KMS-11 (cell line): ENCODE data around the gene ABI3BP.

ENCODE experiments used
- H2AFZ ChIP-seq: fragments of 200-600 bp; sonication (generic); 2 replicates; pipeline ENCODE4 v1.6.1; 2016; ENCODE audit warnings: antibody characterized with exemption, mixed run types, low read depth
- H3K27ac ChIP-seq: fragments of 200-600 bp; sonication (generic); 2 replicates; pipeline ENCODE4 v1.6.1; 2016; ENCODE audit warnings: mild to moderate bottlenecking, mixed run types
- H3K27me3 ChIP-seq: fragments of 200-600 bp; sonication (generic); 2 replicates; pipeline ENCODE4 v1.6.1; 2017; ENCODE audit warnings: mild to moderate bottlenecking, low read depth, mixed run types, moderate library complexity; ENCODE audit not compliant: insufficient read depth
- H3K36me3 ChIP-seq: fragments of 200-600 bp; sonication (generic); 2 replicates; pipeline ENCODE4 v1.6.1; 2017; ENCODE audit warnings: mild to moderate bottlenecking, mixed run types; ENCODE audit not compliant: insufficient read depth
- H3K4me1 ChIP-seq: fragments of 200-600 bp; sonication (generic); 2 replicates; pipeline ENCODE4 v1.6.1; 2016; ENCODE audit warnings: mild to moderate bottlenecking, low read depth, mixed run types; ENCODE audit not compliant: poor library complexity, severe bottlenecking
- H3K4me2 ChIP-seq: fragments of 200-600 bp; sonication (generic); 2 replicates; pipeline ENCODE4 v1.7.0; 2016; ENCODE audit warnings: mild to moderate bottlenecking, mixed run types
- H3K4me3 ChIP-seq: fragments of 200-600 bp; sonication (generic); IDR thresholded peaks from 2 replicates; pipeline ENCODE4 v1.6.1; 2017; ENCODE audit warnings: low read depth, low read length, mixed read lengths; ENCODE audit not compliant: insufficient read depth
- H3K79me2 ChIP-seq: fragments of 200-600 bp; sonication (generic); 2 replicates; pipeline ENCODE4 v1.6.1; 2016; ENCODE audit warnings: low read depth, mixed run types; ENCODE audit not compliant: insufficient read depth
- H3K9ac ChIP-seq: fragments of 200-600 bp; sonication (generic); 2 replicates; pipeline ENCODE4 v1.6.1; 2016; ENCODE audit warnings: mild to moderate bottlenecking, mixed run types
- H4K20me1 ChIP-seq: fragments of 200-600 bp; sonication (generic); 2 replicates; pipeline ENCODE4 v1.6.1; 2016; ENCODE audit warnings: mild to moderate bottlenecking, mixed run types; ENCODE audit not compliant: insufficient read depth
- CTCF ChIP-seq: fragments of 200-600 bp; sonication (generic); conservative IDR thresholded peaks from 2 replicates; pipeline ENCODE4 v1.6.1; 2017; ENCODE audit warnings: low read depth, mild to moderate bottlenecking, antibody characterized with exemption, low read length, moderate library complexity, mixed read lengths

The ABI3BP gene

GRCh38 chr3:100941041-100941440 is 52.2 kb downstream of the ABI3BP start:
- Histone ChIP-seq H3K4me1 (no peaks in the 10 kb centered on the region), H4K20me1 (no peaks in the 10 kb centered on the region), H3K79me2 (no peaks in the 10 kb centered on the region), H3K4me2 (no peak overlapping the region), H2AFZ (no peak overlapping the region), H3K4me3 (no peak overlapping the region), H3K9ac (no peak overlapping the region), H3K27me3 (no peaks in the 10 kb centered on the region), H3K27ac (no peak overlapping the region), H3K36me3 (no peaks in the 10 kb centered on the region)
- TF ChIP-seq CTCF: no peak

- Histone ChIP-seq H3K79me2 (no peaks in the 10 kb centered on the region), H3K27ac (no peak overlapping the region), H3K4me2 (no peak overlapping the region), H3K4me1 (no peaks in the 10 kb centered on the region), H3K4me3 (no peak overlapping the region), H3K36me3 (no peaks in the 10 kb centered on the region), H3K27me3 (no peaks in the 10 kb centered on the region), H2AFZ (no peak overlapping the region), H4K20me1 (no peaks in the 10 kb centered on the region), H3K9ac (no peak overlapping the region)
- no peak for TF ChIP-seq CTCF
Measured at GRCh38 chr3:100936931-100937330, 56.3 kb downstream of the ABI3BP start.

GRCh38 chr3:100932491-100932890 is 60.7 kb downstream of the ABI3BP start:
- no peaks in the 10 kb centered on the region for H3K79me2 ChIP-seq
- no peaks in the 10 kb centered on the region for H3K4me1 ChIP-seq
- no peaks in the 10 kb centered on the region for H4K20me1 ChIP-seq
- no peak overlapping the region for H3K4me2 ChIP-seq
- TF ChIP-seq CTCF: no peak
- no peak overlapping the region for H3K9ac ChIP-seq
- no peaks in the 10 kb centered on the region for H3K27me3 ChIP-seq
- no peak overlapping the region for H3K4me3 ChIP-seq
- H3K36me3 ChIP-seq: no peaks in the 10 kb centered on the region
- no peak overlapping the region for H2AFZ ChIP-seq
- H3K27ac ChIP-seq: no peak overlapping the region

DNA sequence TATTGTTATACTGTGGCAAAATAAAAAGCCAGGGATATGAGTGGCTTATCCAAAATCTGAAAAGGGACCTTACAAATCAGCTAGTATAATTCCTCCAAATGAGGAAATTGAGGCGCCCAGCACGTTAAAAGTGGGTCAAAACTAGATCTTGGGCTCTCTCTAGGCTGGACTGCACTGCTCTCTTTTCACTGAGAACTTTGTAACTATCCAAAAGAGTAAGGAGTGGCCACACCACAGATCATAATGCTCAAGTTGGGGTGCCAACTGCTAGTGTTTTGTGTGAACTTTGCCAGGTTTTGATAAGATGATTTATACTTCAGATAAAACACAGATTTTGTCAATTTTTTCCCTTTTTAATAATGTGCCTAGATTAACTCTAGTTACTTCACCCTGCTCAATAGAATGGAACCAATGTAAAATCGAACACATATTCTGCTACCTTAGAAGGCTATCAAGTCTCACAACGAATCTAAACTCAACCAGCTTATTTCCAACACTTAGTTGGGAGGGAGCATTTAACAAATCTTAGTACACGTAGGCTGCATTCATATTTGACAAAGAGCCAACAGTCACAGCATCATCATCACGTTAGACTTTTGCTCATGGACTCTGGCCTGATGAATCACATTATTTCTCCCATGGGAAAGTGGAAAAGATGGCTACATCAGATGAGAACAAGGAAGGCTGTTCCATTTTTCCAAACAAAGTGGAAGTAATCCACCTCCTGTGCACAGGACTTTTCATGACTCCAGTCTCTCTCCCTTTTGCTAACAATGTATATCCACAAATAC is 64.4 kb downstream of the ABI3BP start:
- no peaks in the 10 kb centered on the region for H3K79me2 ChIP-seq
- H3K27ac ChIP-seq: no peak overlapping the region
- H3K36me3 ChIP-seq: no peaks in the 10 kb centered on the region
- no peaks in the 10 kb centered on the region for H4K20me1 ChIP-seq
- H2AFZ ChIP-seq: no peak overlapping the region
- no peak overlapping the region for H3K4me3 ChIP-seq
- no peak overlapping the region for H3K4me2 ChIP-seq
- peaks cover 3% of the 10 kb centered on the region for H3K4me1 ChIP-seq
- no peak overlapping the region for H3K9ac ChIP-seq
- no peak for TF ChIP-seq CTCF
- H3K27me3 ChIP-seq: no peaks in the 10 kb centered on the region
